Panc1 (cell line): ENCODE measurements around the gene GIMAP1. TPM values are rescaled to one million over a fixed set of nuclear protein-coding genes. Genes with fewer than 3 reads are reported as not detected.

Experiments used
- ATAC-seq: fragments of 200-7000 bp; cut with Tn5 transposase; 2 replicates; pipeline ENCODE4 v1.9.1; 2020; ENCODE audit warnings: mild to moderate bottlenecking, moderate library complexity
- BruUV-seq: library from RNA; stranded (reverse); fragments of 400-500 nt; replicated peaks from 2 replicates; lab custom pipeline; 2021; lab: Mats Ljungman, UMichigan
- CTCF ChIA-PET: fragments of 300-600 bp; sonication (Branson Sonifier 250); formaldehyde crosslinking; loops from one replicate; lab custom pipeline; 2022; ENCODE audit warnings: antibody characterized with exemption; lab: Charles Lee
- POLR2A ChIA-PET: fragments of 300-600 bp; sonication (Branson Sonifier 250); formaldehyde crosslinking; loops from one replicate; lab custom pipeline; 2022; ENCODE audit warnings: antibody characterized with exemption; lab: Charles Lee
- DNase-seq: peaks from one replicate; pipeline ENCODE4 v3.0.0-alpha.2; 2010; ENCODE audit warnings: low read depth, low spot score
- H3K27ac ChIP-seq: 2 replicates; pipeline ENCODE4 v1.5.1; 2011; ENCODE audit warnings: mild to moderate bottlenecking, low read length, inconsistent platforms
- H3K27me3 ChIP-seq: fragments of 200-500 bp; sonication (Bioruptor generic); 2 replicates; pipeline ENCODE4 v1.6.0; 2014; ENCODE audit warnings: low read length, inconsistent platforms; ENCODE audit not compliant: control insufficient read depth, insufficient read depth
- H3K36me3 ChIP-seq: fragments of 200-500 bp; sonication (Bioruptor generic); 2 replicates; pipeline ENCODE4 v1.5.1; 2014; ENCODE audit warnings: inconsistent platforms, mild to moderate bottlenecking, low read length, moderate library complexity; ENCODE audit not compliant: control insufficient read depth, insufficient read depth
- H3K4me1 ChIP-seq: 2 replicates; pipeline ENCODE4 v1.5.1; 2011; ENCODE audit warnings: inconsistent platforms, mild to moderate bottlenecking, low read length, moderate library complexity; ENCODE audit not compliant: control insufficient read depth, insufficient read depth
- H3K4me3 ChIP-seq, 2 experiments: 2 replicates each; pipeline ENCODE4 v1.5.1; 2011 to 2012; ENCODE audit warnings: low read depth in 2 of 2, low read length in 2 of 2, mild to moderate bottlenecking in 2 of 2, inconsistent platforms in 1 of 2, moderate library complexity in 1 of 2
- H3K9me3 ChIP-seq: fragments of 200-500 bp; sonication (Bioruptor generic); 2 replicates; pipeline ENCODE4 v1.5.1; 2014; ENCODE audit warnings: low read depth, mild to moderate bottlenecking, inconsistent platforms, low read length, moderate library complexity; ENCODE audit not compliant: control insufficient read depth, insufficient read depth
- POLR2AphosphoS5 ChIP-seq: IDR thresholded peaks from 2 replicates; pipeline ENCODE4 v1.6.1; 2012; ENCODE audit warnings: mild to moderate bottlenecking, low read depth, low read length, moderate library complexity
- SIN3A ChIP-seq: IDR thresholded peaks from 2 replicates; pipeline ENCODE4 v1.6.1; 2012; ENCODE audit warnings: low read depth, mild to moderate bottlenecking, low read length, moderate library complexity, borderline replicate concordance; ENCODE audit not compliant: insufficient read depth
- TCF7L2 ChIP-seq: IDR thresholded peaks from 2 replicates; pipeline ENCODE4 v1.6.1; 2011; ENCODE audit warnings: mild to moderate bottlenecking, low read depth, low read length, inconsistent platforms
- in situ Hi-C: cut with HindIII; loops from 2 replicates; pipeline ENCODE4 v1.10.0; 2016; ENCODE audit warnings: low sequenced_read_pairs, low pct_unique_long_range_greater_than_20kb
- intact Hi-C: fragments of 100-400 bp; cut with micrococcal nuclease; formaldehyde crosslinking; loops from one replicate; pipeline ENCODE4 v1.10.0; 2022; ENCODE audit not compliant: unreplicated experiment
- total RNA-seq: library from RNA; stranded (reverse); gene quantifications from one replicate; pipeline ENCODE4 v1.2.1, GENCODE V29; 2021; ENCODE audit not compliant: unreplicated experiment
- TF ChIP-seq, protein P1 (sequence below): fragments of 450-650 bp; IDR thresholded peaks from 2 replicates; pipeline ENCODE4 v1.5.1; 2017; ENCODE audit warnings: mild to moderate bottlenecking
- TF ChIP-seq, protein P2 (sequence below), 2 experiments: IDR thresholded peaks; 2 replicates each; pipeline ENCODE4 v1.6.1; 2011 to 2012; ENCODE audit warnings: low read depth in 2 of 2, control low read depth in 1 of 2, low read length in 1 of 2, mild to moderate bottlenecking in 1 of 2, moderate library complexity in 1 of 2; ENCODE audit not compliant: insufficient read depth in 1 of 2

Gene GIMAP1
- total RNA-seq, 1 experiment from 2014 or later: 0.05 TPM

DNA sequence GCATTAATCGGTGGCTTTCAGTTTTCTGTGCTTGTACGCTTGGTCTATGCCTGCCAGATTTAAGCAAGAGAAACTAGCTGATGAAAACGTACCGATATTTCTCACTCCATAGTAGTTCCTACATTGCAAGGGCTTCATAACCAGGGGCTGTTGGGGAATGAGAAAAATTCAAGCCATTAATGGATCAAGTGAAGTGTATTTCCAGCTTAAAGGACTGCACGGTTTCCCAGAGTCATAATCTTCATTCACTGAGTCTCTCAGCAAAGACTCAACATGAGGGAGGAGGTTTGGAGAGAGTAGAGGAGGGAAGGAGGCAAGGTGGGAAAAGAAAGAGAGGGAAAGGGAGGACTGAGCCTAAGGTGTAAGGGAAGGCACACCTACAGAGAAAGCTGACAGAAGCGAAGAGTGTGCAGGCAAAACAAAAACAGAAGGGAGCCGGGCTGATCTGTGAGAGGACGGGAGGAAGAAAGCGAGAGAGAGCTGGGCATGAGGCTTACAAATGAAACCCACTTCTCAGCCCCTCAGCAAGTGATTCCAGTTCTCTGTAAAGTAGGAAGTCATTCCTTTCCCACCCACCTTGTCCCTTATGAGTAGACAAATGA is 30.3 kb upstream of the GIMAP1 start:
- Histone ChIP-seq H3K4me3 (peak overlapping the region; percentile 39 to 42), H3K9me3 (no peaks in the 10 kb centered on the region), H3K27me3 (no peaks in the 10 kb centered on the region), H3K4me1 (no peaks in the 10 kb centered on the region; the same call in 1 of the 2 replicates), H3K27ac (peak overlapping the region; percentile 71), H3K36me3 (no peaks in the 10 kb centered on the region)
- POLR2A ChIA-PET: no interaction called here
- CTCF ChIA-PET: no interaction called here
- intact Hi-C loops (no loop called here), in situ Hi-C loops (no loop called here)
- no peak for TF ChIP-seq SIN3A
- TF ChIP-seq TCF7L2: no peak
- no peak for TF ChIP-seq POLR2AphosphoS5
- TF ChIP-seq, protein P1, sequence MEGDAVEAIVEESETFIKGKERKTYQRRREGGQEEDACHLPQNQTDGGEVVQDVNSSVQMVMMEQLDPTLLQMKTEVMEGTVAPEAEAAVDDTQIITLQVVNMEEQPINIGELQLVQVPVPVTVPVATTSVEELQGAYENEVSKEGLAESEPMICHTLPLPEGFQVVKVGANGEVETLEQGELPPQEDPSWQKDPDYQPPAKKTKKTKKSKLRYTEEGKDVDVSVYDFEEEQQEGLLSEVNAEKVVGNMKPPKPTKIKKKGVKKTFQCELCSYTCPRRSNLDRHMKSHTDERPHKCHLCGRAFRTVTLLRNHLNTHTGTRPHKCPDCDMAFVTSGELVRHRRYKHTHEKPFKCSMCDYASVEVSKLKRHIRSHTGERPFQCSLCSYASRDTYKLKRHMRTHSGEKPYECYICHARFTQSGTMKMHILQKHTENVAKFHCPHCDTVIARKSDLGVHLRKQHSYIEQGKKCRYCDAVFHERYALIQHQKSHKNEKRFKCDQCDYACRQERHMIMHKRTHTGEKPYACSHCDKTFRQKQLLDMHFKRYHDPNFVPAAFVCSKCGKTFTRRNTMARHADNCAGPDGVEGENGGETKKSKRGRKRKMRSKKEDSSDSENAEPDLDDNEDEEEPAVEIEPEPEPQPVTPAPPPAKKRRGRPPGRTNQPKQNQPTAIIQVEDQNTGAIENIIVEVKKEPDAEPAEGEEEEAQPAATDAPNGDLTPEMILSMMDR: no peak
- TF ChIP-seq, protein P2, sequence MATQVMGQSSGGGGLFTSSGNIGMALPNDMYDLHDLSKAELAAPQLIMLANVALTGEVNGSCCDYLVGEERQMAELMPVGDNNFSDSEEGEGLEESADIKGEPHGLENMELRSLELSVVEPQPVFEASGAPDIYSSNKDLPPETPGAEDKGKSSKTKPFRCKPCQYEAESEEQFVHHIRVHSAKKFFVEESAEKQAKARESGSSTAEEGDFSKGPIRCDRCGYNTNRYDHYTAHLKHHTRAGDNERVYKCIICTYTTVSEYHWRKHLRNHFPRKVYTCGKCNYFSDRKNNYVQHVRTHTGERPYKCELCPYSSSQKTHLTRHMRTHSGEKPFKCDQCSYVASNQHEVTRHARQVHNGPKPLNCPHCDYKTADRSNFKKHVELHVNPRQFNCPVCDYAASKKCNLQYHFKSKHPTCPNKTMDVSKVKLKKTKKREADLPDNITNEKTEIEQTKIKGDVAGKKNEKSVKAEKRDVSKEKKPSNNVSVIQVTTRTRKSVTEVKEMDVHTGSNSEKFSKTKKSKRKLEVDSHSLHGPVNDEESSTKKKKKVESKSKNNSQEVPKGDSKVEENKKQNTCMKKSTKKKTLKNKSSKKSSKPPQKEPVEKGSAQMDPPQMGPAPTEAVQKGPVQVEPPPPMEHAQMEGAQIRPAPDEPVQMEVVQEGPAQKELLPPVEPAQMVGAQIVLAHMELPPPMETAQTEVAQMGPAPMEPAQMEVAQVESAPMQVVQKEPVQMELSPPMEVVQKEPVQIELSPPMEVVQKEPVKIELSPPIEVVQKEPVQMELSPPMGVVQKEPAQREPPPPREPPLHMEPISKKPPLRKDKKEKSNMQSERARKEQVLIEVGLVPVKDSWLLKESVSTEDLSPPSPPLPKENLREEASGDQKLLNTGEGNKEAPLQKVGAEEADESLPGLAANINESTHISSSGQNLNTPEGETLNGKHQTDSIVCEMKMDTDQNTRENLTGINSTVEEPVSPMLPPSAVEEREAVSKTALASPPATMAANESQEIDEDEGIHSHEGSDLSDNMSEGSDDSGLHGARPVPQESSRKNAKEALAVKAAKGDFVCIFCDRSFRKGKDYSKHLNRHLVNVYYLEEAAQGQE (IDR thresholded peaks at IDR 0.05; ENCODE audit: insufficient read depth in 1 of 2, low read depth in 2 of 2, low read length in 1 of 2): no peak
- ATAC-seq (peak; percentile 67), DNase-seq (no peak)
- no TSS peak for BruUV-seq

DNA sequence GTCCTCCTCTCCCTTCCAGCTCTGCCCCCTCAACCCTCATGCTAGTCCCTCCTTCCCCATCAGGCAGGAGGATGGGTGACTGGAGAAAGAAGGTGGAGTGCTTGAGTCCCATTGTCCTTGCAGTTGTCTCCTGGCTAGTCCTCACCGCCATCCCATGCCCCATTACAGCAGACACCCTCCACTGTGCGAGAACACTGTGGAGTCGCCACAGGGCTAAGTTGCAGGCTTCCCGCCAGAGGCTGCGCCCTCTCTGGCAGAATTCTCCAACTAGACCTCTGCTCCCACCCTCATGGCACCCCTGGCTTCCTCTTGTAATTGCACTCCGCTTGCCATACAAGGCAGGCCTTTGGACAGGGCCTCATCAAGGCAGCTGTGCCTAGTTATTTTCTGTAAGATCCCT is 27.8 kb upstream of the GIMAP1 start:
- H3K4me1 ChIP-seq: no peaks in the 10 kb centered on the region; the same call in 1 of the 2 replicates
- no peak for ATAC-seq
- H3K36me3 ChIP-seq: no peaks in the 10 kb centered on the region
- no peak overlapping the region for H3K4me3 ChIP-seq
- in situ Hi-C loops (no loop called here), intact Hi-C loops (no loop called here)
- CTCF ChIA-PET: no interaction called here
- H3K9me3 ChIP-seq: no peaks in the 10 kb centered on the region
- TF ChIP-seq SIN3A: no peak
- TF ChIP-seq POLR2AphosphoS5: no peak
- TF ChIP-seq, protein P1: no peak
- POLR2A ChIA-PET: no interaction called here
- no peaks in the 10 kb centered on the region for H3K27me3 ChIP-seq
- no TSS peak for BruUV-seq
- DNase-seq: no peak
- no peak overlapping the region for H3K27ac ChIP-seq
